MM.1S (cell line): ENCODE measurements around the gene EXOC5.

ENCODE experiments used
- DNase-seq: peaks from one replicate; pipeline ENCODE4 v3.0.0-alpha.2; 2015
- H2AFZ ChIP-seq: fragments of 300-600 bp; sonication (generic); 2 replicates; pipeline ENCODE4 v1.6.0; 2016; ENCODE audit warnings: antibody characterized with exemption, low read length
- H3F3A ChIP-seq: fragments of 300-600 bp; sonication (generic); 2 replicates; pipeline ENCODE4 v1.6.1; 2016; ENCODE audit warnings: mild to moderate bottlenecking, antibody characterized with exemption, low read length, moderate library complexity, mixed read lengths; ENCODE audit not compliant: insufficient read depth
- H3K27ac ChIP-seq: fragments of 300-600 bp; sonication (generic); 2 replicates; pipeline ENCODE4 v1.5.1; 2016; ENCODE audit warnings: mild to moderate bottlenecking, low read length
- H3K27me3 ChIP-seq: fragments of 300-600 bp; sonication (generic); replicated peaks from 2 replicates; pipeline ENCODE4 v1.6.0; 2016; ENCODE audit warnings: low read length; ENCODE audit not compliant: insufficient read depth
- H3K36me3 ChIP-seq: fragments of 300-600 bp; sonication (generic); replicated peaks from 2 replicates; pipeline ENCODE4 v1.6.1; 2016; ENCODE audit warnings: mild to moderate bottlenecking, low read length, mixed read lengths; ENCODE audit not compliant: insufficient read depth
- H3K4me1 ChIP-seq: fragments of 300-600 bp; sonication (generic); 2 replicates; pipeline ENCODE4 v1.6.1; 2016; ENCODE audit warnings: low read length, mixed read lengths
- H3K4me2 ChIP-seq: fragments of 300-600 bp; sonication (generic); 2 replicates; pipeline ENCODE4 v1.6.0; 2016; ENCODE audit warnings: low read depth, low read length
- H3K4me3 ChIP-seq: fragments of 300-600 bp; sonication (generic); 2 replicates; pipeline ENCODE4 v1.5.1; 2016; ENCODE audit warnings: low read length, mixed read lengths
- H3K79me2 ChIP-seq: fragments of 300-600 bp; sonication (generic); 2 replicates; pipeline ENCODE4 v1.6.1; 2016; ENCODE audit warnings: mixed run types, low read length, mixed read lengths
- H3K9ac ChIP-seq: fragments of 300-600 bp; sonication (generic); 2 replicates; pipeline ENCODE4 v1.6.1; 2016; ENCODE audit warnings: low read length, mixed read lengths
- H3K9me2 ChIP-seq: fragments of 300-600 bp; sonication (generic); replicated peaks from 2 replicates; pipeline ENCODE4 v1.6.1; 2016; ENCODE audit warnings: mild to moderate bottlenecking, low read length, mixed read lengths; ENCODE audit not compliant: insufficient read depth
- H3K9me3 ChIP-seq: fragments of 300-600 bp; sonication (generic); replicated peaks from 2 replicates; pipeline ENCODE4 v1.6.1; 2016; ENCODE audit warnings: mild to moderate bottlenecking, low read length, mixed read lengths; ENCODE audit not compliant: insufficient read depth
- H4K20me1 ChIP-seq: fragments of 300-600 bp; sonication (generic); 2 replicates; pipeline ENCODE4 v1.6.1; 2016; ENCODE audit warnings: mild to moderate bottlenecking, low read length, moderate library complexity, mixed read lengths; ENCODE audit not compliant: insufficient read depth
- CTCF ChIP-seq: fragments of 300-600 bp; sonication (generic); IDR thresholded peaks from 2 replicates; pipeline ENCODE4 v1.5.1; 2016; ENCODE audit warnings: antibody characterized with exemption, low read length, mixed read lengths
- EZH2 ChIP-seq: fragments of 300-600 bp; sonication (generic); optimal IDR thresholded peaks from 2 replicates; pipeline ENCODE3; 2017; ENCODE audit warnings: low read depth, mild to moderate bottlenecking, antibody characterized with exemption, low read length, mixed read lengths
- EZH2phosphoT487 ChIP-seq: fragments of 300-600 bp; sonication (generic); IDR thresholded peaks from 2 replicates; pipeline ENCODE4 v1.6.1; 2018; ENCODE audit warnings: antibody characterized with exemption, low read length

Gene EXOC5

GRCh38 chr14:57277062-57277461, 8.4 kb upstream of the EXOC5 start:
- H3K4me3 ChIP-seq, result no peak overlapping the region
- no peaks in the 10 kb centered on the region for H3F3A ChIP-seq
- no peaks in the 10 kb centered on the region for H3K36me3 ChIP-seq
- H3K27me3 ChIP-seq, result no peaks in the 10 kb centered on the region
- no peaks in the 10 kb centered on the region for H3K9me3 ChIP-seq
- H4K20me1 ChIP-seq, result no peaks in the 10 kb centered on the region
- no peak for DNase-seq
- H3K79me2 ChIP-seq, result peaks cover 21% of the 10 kb centered on the region
- H2AFZ ChIP-seq, result no peak overlapping the region
- no peak overlapping the region for H3K27ac ChIP-seq
- H3K9ac ChIP-seq, result no peak overlapping the region
- TF ChIP-seq CTCF (no peak), EZH2phosphoT487 (no peak), EZH2 (no peak)
- H3K4me1 ChIP-seq, result no peaks in the 10 kb centered on the region
- H3K9me2 ChIP-seq, result no peaks in the 10 kb centered on the region
- H3K4me2 ChIP-seq, result no peak overlapping the region

- Histone ChIP-seq H2AFZ (no peak overlapping the region), H3K79me2 (peaks cover 40% of the 10 kb centered on the region), H4K20me1 (no peaks in the 10 kb centered on the region)
Observed at GRCh38 chr14:57275023-57275664, 6.4 kb upstream of the EXOC5 start.

GRCh38 chr14:57274551-57274950, 5.8 kb upstream of the EXOC5 start:
- Histone ChIP-seq H4K20me1 (no peaks in the 10 kb centered on the region), H3F3A (no peaks in the 10 kb centered on the region), H3K36me3 (no peaks in the 10 kb centered on the region), H3K79me2 (peaks cover 44% of the 10 kb centered on the region), H3K9me2 (no peaks in the 10 kb centered on the region), H3K4me1 (no peaks in the 10 kb centered on the region), H2AFZ (no peak overlapping the region), H3K4me3 (no peak overlapping the region), H3K9me3 (no peaks in the 10 kb centered on the region), H3K9ac (no peak overlapping the region), H3K27ac (no peak overlapping the region), H3K27me3 (no peaks in the 10 kb centered on the region), H3K4me2 (no peak overlapping the region)
- DNase-seq, result no peak
- TF ChIP-seq CTCF, result no peak
- no peak for TF ChIP-seq EZH2
- no peak for TF ChIP-seq EZH2phosphoT487

More at GRCh38 chr14:57275023-57275664, 6.4 kb upstream of the EXOC5 start:
- no peaks in the 10 kb centered on the region for H3K9me2 ChIP-seq
- H3K27me3 ChIP-seq, result no peaks in the 10 kb centered on the region
- H3K4me1 ChIP-seq, result no peaks in the 10 kb centered on the region
- H3F3A ChIP-seq, result no peaks in the 10 kb centered on the region
- no peak overlapping the region for H3K4me3 ChIP-seq
- TF ChIP-seq EZH2phosphoT487 (no peak), CTCF (no peak), EZH2 (no peak)
- H3K36me3 ChIP-seq, result no peaks in the 10 kb centered on the region
- no peak overlapping the region for H3K27ac ChIP-seq
- H3K9ac ChIP-seq, result no peak overlapping the region
- no peak for DNase-seq
- H3K4me2 ChIP-seq, result no peak overlapping the region
- no peaks in the 10 kb centered on the region for H3K9me3 ChIP-seq
